ENCODE data around the gene TAT. TPM values are rescaled to one million over a fixed set of nuclear protein-coding genes. Genes with fewer than 3 reads are reported as not detected.
"Not testable (repeated sequence)": the region's sequence is repeated elsewhere in the genome, so short reads cannot be mapped to it uniquely, and the experiment has no call there.

Gene TAT
- polyA plus RNA-seq, 2 donors, result not detected

GRCh38 chr16:71609066-71609465 is 32.2 kb upstream of the TAT start:
- no peaks in the 10 kb centered on the region for H3K36me3 ChIP-seq (ENCODE audit: control insufficient read depth in 2 of 2, insufficient read depth in 2 of 2, low read length in 1 of 2)
- H3K4me3 ChIP-seq (ENCODE audit: low read depth in 1 of 2, low read length in 2 of 2), result no peak overlapping the region
- H3K27me3 ChIP-seq (ENCODE audit: control insufficient read depth in 1 of 2, insufficient read depth in 2 of 2, low read length in 2 of 2), result no peaks in the 10 kb centered on the region
- H3K27ac ChIP-seq (ENCODE audit: low read depth in 2 of 2, low read length in 1 of 2), result no peak overlapping the region
- H3K4me1 ChIP-seq (ENCODE audit: control insufficient read depth in 2 of 2, insufficient read depth in 2 of 2, low read length in 1 of 2), result no peaks in the 10 kb centered on the region
- H3K9me3 ChIP-seq (ENCODE audit: control insufficient read depth in 2 of 2, insufficient read depth in 1 of 2, low read depth in 1 of 2, low read length in 1 of 2), result no peaks in the 10 kb centered on the region
- 34 to 39% methylated on average over 2 of the region's 2 CpGs for WGBS, 2 donors

- H3K4me1 ChIP-seq (ENCODE audit: control insufficient read depth in 2 of 2, insufficient read depth in 2 of 2, low read length in 1 of 2), result no peaks in the 10 kb centered on the region
- no peak overlapping the region for H3K4me3 ChIP-seq (ENCODE audit: low read depth in 1 of 2, low read length in 2 of 2)
- WGBS, 2 donors, result 74 to 78% methylated on average over 8 of the region's 8 CpGs
- no peaks in the 10 kb centered on the region for H3K27me3 ChIP-seq (ENCODE audit: control insufficient read depth in 1 of 2, insufficient read depth in 2 of 2, low read length in 2 of 2)
- H3K9me3 ChIP-seq (ENCODE audit: control insufficient read depth in 2 of 2, insufficient read depth in 1 of 2, low read depth in 1 of 2, low read length in 1 of 2), result no peaks in the 10 kb centered on the region
- H3K27ac ChIP-seq (ENCODE audit: low read depth in 2 of 2, low read length in 1 of 2), result no peak overlapping the region
- no peaks in the 10 kb centered on the region for H3K36me3 ChIP-seq (ENCODE audit: control insufficient read depth in 2 of 2, insufficient read depth in 2 of 2, low read length in 1 of 2)
Observed at GRCh38 chr16:71600822-71601221, 23.9 kb upstream of the TAT start.

- H3K4me1 ChIP-seq (ENCODE audit: control insufficient read depth in 2 of 2, insufficient read depth in 2 of 2, low read length in 1 of 2); H3K4me3 ChIP-seq (ENCODE audit: low read depth in 1 of 2, low read length in 2 of 2); H3K27ac ChIP-seq (ENCODE audit: low read depth in 2 of 2, low read length in 1 of 2); H3K36me3 ChIP-seq (ENCODE audit: control insufficient read depth in 2 of 2, insufficient read depth in 2 of 2, low read length in 1 of 2); H3K9me3 ChIP-seq (ENCODE audit: control insufficient read depth in 2 of 2, insufficient read depth in 1 of 2, low read depth in 1 of 2, low read length in 1 of 2); H3K27me3 ChIP-seq (ENCODE audit: control insufficient read depth in 1 of 2, insufficient read depth in 2 of 2, low read length in 2 of 2): not testable (repeated sequence)
- WGBS, 2 donors, result 39 to 40% methylated on average over 2 of the region's 2 CpGs
Observed at GRCh38 chr16:71598426-71598825, 21.5 kb upstream of the TAT start.

GRCh38 chr16:71595340-71595826 is 18.5 kb upstream of the TAT start:
- not testable (repeated sequence) for H3K4me1 ChIP-seq (ENCODE audit: control insufficient read depth in 2 of 2, insufficient read depth in 2 of 2, low read length in 1 of 2); H3K27me3 ChIP-seq (ENCODE audit: control insufficient read depth in 1 of 2, insufficient read depth in 2 of 2, low read length in 2 of 2); H3K4me3 ChIP-seq (ENCODE audit: low read depth in 1 of 2, low read length in 2 of 2); H3K9me3 ChIP-seq (ENCODE audit: control insufficient read depth in 2 of 2, insufficient read depth in 1 of 2, low read depth in 1 of 2, low read length in 1 of 2); H3K27ac ChIP-seq (ENCODE audit: low read depth in 2 of 2, low read length in 1 of 2); H3K36me3 ChIP-seq (ENCODE audit: control insufficient read depth in 2 of 2, insufficient read depth in 2 of 2, low read length in 1 of 2)
- WGBS, 2 donors, result 76 to 83% methylated on average over 6 to 7 of the region's 7 CpGs

- no peak overlapping the region for H3K27ac ChIP-seq (ENCODE audit: low read depth in 2 of 2, low read length in 1 of 2)
- no peak overlapping the region for H3K4me3 ChIP-seq (ENCODE audit: low read depth in 1 of 2, low read length in 2 of 2)
- H3K36me3 ChIP-seq (ENCODE audit: control insufficient read depth in 2 of 2, insufficient read depth in 2 of 2, low read length in 1 of 2), result no peaks in the 10 kb centered on the region
- H3K27me3 ChIP-seq (ENCODE audit: control insufficient read depth in 1 of 2, insufficient read depth in 2 of 2, low read length in 2 of 2), result no peaks in the 10 kb centered on the region
- no peaks in the 10 kb centered on the region for H3K9me3 ChIP-seq (ENCODE audit: control insufficient read depth in 2 of 2, insufficient read depth in 1 of 2, low read depth in 1 of 2, low read length in 1 of 2)
- 68 to 71% methylated on average over 5 of the region's 5 CpGs for WGBS, 2 donors
- H3K4me1 ChIP-seq (ENCODE audit: control insufficient read depth in 2 of 2, insufficient read depth in 2 of 2, low read length in 1 of 2), result no peaks in the 10 kb centered on the region
Observed at GRCh38 chr16:71594000-71594646, 17.2 kb upstream of the TAT start.

GRCh38 chr16:71593048-71593999 is 16.4 kb upstream of the TAT start:
- Histone ChIP-seq H3K9me3 (ENCODE audit: control insufficient read depth in 2 of 2, insufficient read depth in 1 of 2, low read depth in 1 of 2, low read length in 1 of 2) (no peaks in the 10 kb centered on the region), H3K4me3 (ENCODE audit: low read depth in 1 of 2, low read length in 2 of 2) (no peak overlapping the region), H3K4me1 (ENCODE audit: control insufficient read depth in 2 of 2, insufficient read depth in 2 of 2, low read length in 1 of 2) (no peaks in the 10 kb centered on the region), H3K27me3 (ENCODE audit: control insufficient read depth in 1 of 2, insufficient read depth in 2 of 2, low read length in 2 of 2) (no peaks in the 10 kb centered on the region), H3K27ac (ENCODE audit: low read depth in 2 of 2, low read length in 1 of 2) (no peak overlapping the region), H3K36me3 (ENCODE audit: control insufficient read depth in 2 of 2, insufficient read depth in 2 of 2, low read length in 1 of 2) (no peaks in the 10 kb centered on the region)
- 71 to 74% methylated on average over 3 of the region's 3 CpGs for WGBS, 2 donors

- H3K27me3 ChIP-seq (ENCODE audit: control insufficient read depth in 1 of 2, insufficient read depth in 2 of 2, low read length in 2 of 2), result no peaks in the 10 kb centered on the region
- 78 to 92% methylated on average over 2 of the region's 3 CpGs for WGBS, 2 donors
- no peak overlapping the region for H3K4me3 ChIP-seq (ENCODE audit: low read depth in 1 of 2, low read length in 2 of 2)
- no peak overlapping the region for H3K27ac ChIP-seq (ENCODE audit: low read depth in 2 of 2, low read length in 1 of 2)
- no peaks in the 10 kb centered on the region for H3K4me1 ChIP-seq (ENCODE audit: control insufficient read depth in 2 of 2, insufficient read depth in 2 of 2, low read length in 1 of 2)
- no peaks in the 10 kb centered on the region for H3K36me3 ChIP-seq (ENCODE audit: control insufficient read depth in 2 of 2, insufficient read depth in 2 of 2, low read length in 1 of 2)
- no peaks in the 10 kb centered on the region for H3K9me3 ChIP-seq (ENCODE audit: control insufficient read depth in 2 of 2, insufficient read depth in 1 of 2, low read depth in 1 of 2, low read length in 1 of 2)
Observed at GRCh38 chr16:71591917-71592316, 15.0 kb upstream of the TAT start.

- 82 to 87% methylated on average over 4 of the region's 4 CpGs for WGBS, 2 donors
- no peaks in the 10 kb centered on the region for H3K4me1 ChIP-seq (ENCODE audit: control insufficient read depth in 2 of 2, insufficient read depth in 2 of 2, low read length in 1 of 2)
- no peaks in the 10 kb centered on the region for H3K36me3 ChIP-seq (ENCODE audit: control insufficient read depth in 2 of 2, insufficient read depth in 2 of 2, low read length in 1 of 2)
- no peak overlapping the region for H3K4me3 ChIP-seq (ENCODE audit: low read depth in 1 of 2, low read length in 2 of 2)
- no peak overlapping the region for H3K27ac ChIP-seq (ENCODE audit: low read depth in 2 of 2, low read length in 1 of 2)
- H3K9me3 ChIP-seq (ENCODE audit: control insufficient read depth in 2 of 2, insufficient read depth in 1 of 2, low read depth in 1 of 2, low read length in 1 of 2), result no peaks in the 10 kb centered on the region
- H3K27me3 ChIP-seq (ENCODE audit: control insufficient read depth in 1 of 2, insufficient read depth in 2 of 2, low read length in 2 of 2), result no peaks in the 10 kb centered on the region
Observed at GRCh38 chr16:71590584-71590983, 13.7 kb upstream of the TAT start.

- not testable (repeated sequence) for H3K9me3 ChIP-seq (ENCODE audit: control insufficient read depth in 2 of 2, insufficient read depth in 1 of 2, low read depth in 1 of 2, low read length in 1 of 2); H3K4me1 ChIP-seq (ENCODE audit: control insufficient read depth in 2 of 2, insufficient read depth in 2 of 2, low read length in 1 of 2); H3K4me3 ChIP-seq (ENCODE audit: low read depth in 1 of 2, low read length in 2 of 2); H3K27me3 ChIP-seq (ENCODE audit: control insufficient read depth in 1 of 2, insufficient read depth in 2 of 2, low read length in 2 of 2); H3K36me3 ChIP-seq (ENCODE audit: control insufficient read depth in 2 of 2, insufficient read depth in 2 of 2, low read length in 1 of 2); H3K27ac ChIP-seq (ENCODE audit: low read depth in 2 of 2, low read length in 1 of 2)
- WGBS, 2 donors, result no CpG with 5 or more reads among the region's 2 CpGs
Observed at GRCh38 chr16:71590071-71590470, 13.2 kb upstream of the TAT start.

Measured in esophagus (tissue), 2 donors.